Smooth muscle cell of the brain vasculature (primary cell): ENCODE measurements around the gene ACTR5.
A peak's percentile ranks its signal among the peaks of the same experiment; 100 is the strongest.

Experiments used
- DNase-seq: peaks from one replicate; pipeline ENCODE4 v3.0.0-alpha.2; 2012; ENCODE audit warnings: low read depth, low spot score

ACTR5 gene

DNA sequence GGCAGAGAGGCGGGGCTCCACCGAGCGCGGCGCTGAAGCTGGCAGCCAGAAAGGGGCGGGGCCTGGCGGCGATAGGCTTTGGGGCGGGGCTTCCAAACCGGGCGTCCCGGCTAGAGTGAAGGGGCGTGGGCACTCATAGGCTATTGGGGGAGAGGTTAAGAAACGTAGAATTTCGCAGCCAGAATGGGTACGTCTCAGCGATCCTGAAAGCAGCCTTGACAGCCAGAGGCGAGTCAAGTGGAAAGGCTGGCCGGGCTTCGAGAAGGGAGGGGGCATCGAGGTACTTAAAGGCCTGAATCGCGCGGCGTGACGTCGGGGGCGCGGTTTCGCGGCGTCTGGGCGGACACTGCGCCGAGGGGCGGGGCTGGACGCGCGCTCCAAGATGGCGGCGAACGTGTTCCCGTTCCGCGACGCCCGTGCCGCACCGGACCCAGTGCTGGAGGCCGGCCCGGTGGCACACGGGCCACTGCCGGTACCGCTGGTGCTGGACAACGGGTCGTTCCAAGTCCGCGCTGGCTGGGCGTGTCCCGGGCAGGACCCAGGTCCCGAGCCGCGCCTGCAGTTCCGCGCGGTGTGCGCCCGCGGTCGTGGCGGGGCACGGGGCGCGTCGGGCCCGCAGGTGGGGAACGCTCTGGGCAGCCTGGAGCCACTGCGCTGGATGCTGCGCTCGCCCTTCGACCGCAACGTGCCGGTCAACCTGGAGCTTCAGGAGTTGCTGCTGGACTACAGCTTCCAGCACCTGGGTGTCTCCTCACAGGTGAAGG is at the start of gene ACTR5:
Gene ACTR5, plus strand, starts transcription at position 364 of the 764 bp plus-strand sequence. Its CDS starts 19 bp downstream, at position 383.
- DNase-seq: peak; percentile 74

DNA sequence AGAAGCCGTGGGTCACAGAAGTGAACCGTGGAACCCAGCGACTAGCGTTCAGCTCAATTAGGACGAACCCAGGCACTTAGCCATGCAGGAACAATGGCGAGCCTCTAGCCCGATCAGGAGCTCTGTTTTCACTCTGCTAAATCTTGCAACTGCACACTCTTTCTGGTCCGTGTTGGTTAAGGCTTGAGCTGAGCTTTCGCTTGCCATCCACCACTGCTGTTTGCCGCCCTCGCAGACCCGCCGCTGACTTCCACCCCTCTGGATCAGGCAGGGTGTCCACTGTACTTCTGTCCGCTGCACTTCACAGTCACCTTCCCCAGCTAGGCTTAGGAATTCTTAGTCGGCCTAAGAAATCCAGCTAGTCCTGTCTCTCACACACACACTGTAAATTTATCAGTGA is 49.7 kb upstream of the ACTR5 start:
- no peak for DNase-seq

DNA sequence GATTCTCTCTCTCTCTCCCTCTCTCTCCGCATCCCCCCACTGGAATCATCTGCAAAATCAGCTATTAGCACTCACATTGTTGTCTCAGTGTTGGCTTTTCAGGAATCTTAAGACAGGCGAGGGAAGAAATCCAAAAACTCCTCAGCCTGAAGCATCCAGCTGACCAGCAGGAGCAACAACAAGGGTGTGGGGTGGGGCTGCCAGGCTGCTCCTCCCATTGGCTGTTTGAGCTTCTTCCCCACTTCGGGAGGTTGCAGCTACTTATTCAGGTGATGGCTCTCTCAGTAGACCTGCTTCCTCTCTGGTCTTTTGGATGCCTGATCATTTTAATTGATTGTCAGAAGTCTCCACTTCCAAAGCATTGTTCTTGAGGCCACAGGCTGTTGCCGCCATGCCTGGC is 48.1 kb upstream of the ACTR5 start:
- no peak for DNase-seq

DNA sequence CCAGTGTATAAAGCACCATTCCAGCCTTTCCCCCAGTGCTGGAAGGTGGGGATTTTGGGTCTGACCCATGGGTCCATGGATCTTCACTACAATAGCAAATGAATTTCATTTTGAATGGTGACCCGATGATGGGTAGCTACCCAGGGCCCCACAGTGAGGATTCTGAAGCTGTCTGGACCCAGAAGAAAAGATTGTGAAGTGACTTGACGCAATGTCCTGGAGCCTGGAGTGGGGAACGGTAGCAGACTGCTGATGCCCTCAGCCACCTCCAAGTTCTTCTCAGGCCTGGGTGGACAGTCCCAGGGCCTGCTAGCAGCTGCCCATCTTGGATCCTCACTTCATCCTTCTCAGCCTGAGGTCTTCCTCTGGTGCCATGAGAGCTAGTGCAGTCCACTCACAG is 47.3 kb upstream of the ACTR5 start:
- no peak for DNase-seq

DNA sequence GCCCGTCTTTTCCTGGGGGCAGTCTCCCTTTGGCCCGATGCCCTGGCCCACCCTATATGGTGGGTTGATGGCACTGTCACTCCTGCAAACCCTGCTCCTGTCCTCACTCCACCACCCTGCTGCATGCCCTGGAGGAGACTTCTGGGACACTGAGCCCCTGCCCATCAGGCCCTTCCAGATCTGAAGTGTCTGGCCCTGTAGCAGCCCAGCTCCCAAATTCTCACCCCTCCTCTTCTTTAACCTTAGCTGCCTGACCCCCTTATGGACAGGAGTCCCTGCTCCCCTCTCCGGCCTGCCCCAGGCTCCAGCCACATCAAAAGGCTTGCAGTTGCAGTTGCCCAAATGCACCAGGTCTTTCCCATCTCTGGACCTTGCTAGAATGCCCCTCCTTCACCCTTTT is 44.7 kb upstream of the ACTR5 start:
- DNase-seq: no peak

DNA sequence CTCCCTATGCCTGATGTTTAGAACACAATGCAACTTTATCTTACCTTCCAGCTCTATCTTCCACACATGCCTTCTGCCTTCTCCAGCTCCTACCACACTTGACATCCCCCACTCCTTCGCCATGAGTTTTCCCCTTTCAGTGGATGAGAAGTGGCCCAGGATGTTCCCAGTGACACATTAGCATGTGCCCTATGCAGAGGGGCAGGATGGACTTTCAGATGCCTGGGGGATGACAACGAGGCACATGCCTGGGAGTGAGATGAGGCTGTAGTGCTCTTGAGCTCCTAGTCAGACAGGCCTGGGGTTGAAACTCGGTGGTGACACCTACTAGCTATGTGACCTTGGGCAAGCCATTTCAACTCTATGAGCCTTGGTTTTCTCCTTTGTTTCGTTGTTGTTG is 44.1 kb upstream of the ACTR5 start:
- no peak for DNase-seq

DNA sequence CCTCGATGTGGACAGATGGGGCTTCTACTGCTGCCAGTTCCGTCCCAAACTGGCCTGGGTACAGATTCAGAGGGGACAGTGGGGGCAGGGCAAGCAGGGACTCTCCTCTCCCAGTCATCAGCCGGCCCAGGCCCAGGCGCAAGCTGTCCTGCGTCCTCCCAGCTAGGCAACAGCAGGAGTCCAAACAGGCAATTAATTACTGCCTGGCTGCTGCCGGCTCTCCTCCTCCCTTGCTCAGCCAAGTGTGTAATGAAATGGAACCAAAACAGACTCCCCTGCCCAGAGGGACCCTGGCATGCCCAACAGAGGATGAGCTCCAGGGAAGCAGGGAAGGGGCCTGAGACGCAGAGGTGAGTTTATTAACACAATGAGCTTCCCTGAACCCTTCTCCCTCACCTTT is 41.8 kb upstream of the ACTR5 start:
- DNase-seq: no peak

DNA sequence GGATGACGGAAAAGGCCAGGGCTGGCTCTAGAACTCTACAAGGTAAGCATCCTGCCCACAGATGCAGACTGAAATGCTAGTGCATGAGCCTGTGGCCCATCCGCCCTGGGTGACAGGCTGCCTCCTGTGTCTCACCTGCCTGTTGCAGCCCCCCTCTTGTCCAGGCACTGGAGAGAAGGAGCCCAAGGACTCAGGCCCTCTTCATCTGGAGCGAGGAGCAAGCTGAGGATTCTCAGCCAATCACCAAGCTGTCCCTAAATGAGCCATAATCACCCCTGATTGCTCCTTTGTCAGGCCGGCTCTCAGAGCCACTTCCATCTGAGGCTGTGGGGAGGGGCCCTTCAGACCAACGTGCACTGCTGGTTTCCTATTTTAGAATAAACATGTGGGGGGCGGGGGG is 34.0 kb upstream of the ACTR5 start:
- DNase-seq: no peak

DNA sequence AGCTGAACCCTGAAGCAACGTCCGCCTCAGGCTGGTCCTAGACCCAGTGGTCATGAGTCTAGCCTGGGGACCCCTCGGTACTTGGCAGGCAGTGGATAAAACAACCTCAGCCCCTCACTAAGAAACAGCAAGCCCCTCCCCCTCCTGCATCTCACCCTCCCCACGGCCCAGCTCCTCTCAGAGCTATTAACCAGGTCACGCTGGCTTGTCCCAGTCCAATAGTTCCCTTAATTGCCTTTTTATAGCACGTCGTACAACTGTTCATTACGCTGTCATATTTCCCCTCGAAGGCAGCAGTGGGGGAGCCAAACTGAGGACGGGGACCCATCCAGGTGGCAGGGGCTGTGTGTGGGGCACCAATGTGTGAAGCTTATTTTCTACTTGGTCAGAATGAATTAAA is 32.6 kb upstream of the ACTR5 start:
- DNase-seq: no peak

DNA sequence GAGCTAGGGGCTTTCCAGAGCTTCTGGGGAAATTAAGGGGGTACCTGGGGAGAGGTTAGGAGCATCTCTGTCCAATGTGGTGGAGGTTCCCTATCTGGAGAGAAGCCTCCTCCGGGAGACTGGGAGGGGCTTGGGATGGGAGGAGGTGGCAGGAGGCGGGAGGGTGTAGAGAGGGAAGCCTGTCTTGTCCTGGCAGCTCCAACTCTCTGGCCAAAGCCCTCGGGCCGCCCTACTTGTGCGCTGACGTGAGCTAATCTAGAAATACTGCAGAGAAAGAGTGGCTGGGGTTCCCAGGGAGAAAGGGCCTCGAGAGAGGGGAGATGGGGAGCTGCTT is 25.6 kb upstream of the ACTR5 start:
- no peak for DNase-seq

DNA sequence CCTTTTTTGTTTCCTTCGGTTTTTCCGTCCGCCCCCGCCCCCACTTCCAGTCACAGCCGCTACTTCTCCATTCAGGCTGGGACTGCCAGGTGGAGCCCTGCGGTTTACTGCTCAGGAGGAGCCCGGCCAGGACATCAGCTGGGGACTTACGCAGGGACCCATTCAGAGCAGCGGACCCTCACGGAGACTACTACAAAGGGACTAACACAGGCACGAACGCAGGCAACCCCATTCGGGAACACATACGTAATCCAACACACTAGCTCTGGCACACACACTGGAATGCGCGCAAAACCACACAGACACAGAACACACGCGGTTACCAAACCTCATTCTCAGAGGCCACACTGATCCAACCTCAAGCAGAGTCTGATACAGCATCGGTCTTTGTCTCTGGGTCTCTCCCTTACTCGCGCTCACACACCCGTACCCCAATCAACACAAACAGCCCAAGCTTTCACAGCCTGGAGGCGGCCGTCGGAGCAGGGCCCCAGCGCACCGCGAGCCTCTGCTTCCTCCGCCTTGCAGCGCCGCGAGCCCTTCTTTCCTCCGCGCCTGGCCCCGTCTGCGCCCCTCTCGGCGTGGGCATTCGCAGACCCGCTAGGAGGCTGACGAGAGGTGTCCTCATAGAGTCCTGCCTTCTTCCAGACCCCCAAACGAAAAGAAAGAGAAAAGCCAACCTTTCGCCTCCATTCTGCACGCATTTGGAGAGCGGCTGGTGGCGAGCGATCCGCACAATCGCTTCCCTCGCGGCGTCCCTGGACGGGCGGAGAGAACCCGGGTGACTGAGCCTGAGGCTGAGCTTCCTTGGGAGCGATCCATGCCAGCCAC is 25.0 kb upstream of the ACTR5 start:
- DNase-seq: no peak

DNA sequence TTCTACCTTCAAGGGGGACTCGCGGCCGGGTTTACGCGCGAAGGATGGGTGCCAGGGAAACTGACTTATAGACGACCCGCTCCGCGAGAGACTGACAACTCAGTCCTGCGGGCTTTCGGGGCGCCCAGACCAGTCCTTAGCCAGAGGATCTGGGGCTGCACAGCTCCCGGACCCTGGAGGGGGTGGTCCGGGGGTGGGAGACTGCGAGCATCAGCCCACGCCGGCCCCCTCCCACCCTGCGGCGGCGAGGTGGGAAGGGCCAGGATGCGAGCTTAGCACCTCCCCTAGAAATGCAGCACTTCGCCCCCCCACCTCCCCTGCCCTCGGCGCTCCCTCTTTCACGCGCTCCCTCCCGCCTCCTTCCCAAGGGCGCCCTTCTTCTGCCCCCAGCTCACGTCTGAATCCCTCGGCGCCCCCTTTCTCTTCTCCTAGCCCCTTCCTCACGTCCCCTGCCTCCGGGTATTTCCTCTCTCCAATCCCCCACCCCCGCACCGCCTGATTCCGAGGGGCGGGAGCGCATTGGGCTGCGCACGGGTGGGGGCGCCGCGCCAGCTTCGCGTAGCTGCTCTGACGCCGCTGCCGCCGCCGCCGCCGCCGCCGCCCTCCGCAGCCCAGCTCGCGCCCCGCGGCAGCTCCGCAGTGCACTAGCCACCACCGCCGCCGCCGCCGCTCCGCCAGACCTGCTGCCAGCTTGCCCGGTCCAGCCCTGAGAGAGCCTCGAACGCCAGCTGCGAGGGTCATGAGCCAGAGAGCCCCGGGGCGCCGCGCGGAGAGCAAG is 24.2 kb upstream of the ACTR5 start, which contains the start of gene SLC32A1:
Gene SLC32A1, plus strand, starts transcription at position 639 of the 778 bp plus-strand sequence. CDS start 239 bp downstream, outside the sequence.
- DNase-seq: no peak

DNA sequence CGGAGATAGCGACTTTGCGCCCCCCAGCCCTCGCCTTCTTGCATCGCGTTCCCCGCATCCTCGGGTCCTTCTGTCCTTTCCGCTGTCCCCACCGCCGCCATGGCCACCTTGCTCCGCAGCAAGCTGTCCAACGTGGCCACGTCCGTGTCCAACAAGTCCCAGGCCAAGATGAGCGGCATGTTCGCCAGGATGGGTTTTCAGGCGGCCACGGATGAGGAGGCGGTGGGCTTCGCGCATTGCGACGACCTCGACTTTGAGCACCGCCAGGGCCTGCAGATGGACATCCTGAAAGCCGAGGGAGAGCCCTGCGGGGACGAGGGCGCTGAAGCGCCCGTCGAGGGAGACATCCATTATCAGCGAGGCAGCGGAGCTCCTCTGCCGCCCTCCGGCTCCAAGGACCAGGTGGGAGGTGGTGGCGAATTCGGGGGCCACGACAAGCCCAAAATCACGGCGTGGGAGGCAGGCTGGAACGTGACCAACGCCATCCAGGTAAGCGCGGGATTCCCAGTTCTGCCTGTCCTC is 23.6 kb upstream of the ACTR5 start:
- no peak for DNase-seq

DNA sequence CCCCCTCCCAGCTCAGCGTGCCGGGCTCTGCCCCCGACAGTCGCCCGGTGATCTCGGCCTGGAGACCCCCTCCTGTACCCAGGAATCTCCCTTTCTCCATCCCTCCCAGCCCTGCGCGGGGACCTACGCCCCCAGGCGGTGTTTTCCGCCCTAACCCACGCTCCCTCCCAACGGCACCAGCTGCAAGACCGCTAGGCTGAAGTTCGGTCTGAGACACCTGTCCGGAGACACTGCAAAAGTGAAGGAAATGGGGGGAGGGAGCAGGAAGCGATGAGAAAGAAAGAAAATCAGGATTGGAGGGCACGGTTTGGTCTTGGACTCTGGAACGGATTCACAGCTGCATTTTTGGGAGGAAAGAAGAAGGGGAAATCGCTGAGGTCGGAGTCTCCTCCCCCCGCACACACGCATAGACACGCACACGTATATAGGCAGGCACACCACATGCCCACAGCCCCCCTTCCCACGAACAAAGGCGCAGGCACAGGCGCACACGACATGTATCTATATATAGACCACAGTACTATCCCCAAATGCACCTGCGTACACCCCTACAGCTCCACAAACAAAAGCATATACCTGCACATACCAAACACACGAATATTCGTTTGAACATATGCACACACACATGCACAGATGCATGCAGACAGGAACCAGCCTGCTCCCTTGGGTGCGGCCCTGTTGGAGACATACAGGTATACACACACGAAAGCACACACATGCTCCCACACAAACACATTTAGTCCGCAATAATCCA is 22.9 kb upstream of the ACTR5 start:
- no peak for DNase-seq

DNA sequence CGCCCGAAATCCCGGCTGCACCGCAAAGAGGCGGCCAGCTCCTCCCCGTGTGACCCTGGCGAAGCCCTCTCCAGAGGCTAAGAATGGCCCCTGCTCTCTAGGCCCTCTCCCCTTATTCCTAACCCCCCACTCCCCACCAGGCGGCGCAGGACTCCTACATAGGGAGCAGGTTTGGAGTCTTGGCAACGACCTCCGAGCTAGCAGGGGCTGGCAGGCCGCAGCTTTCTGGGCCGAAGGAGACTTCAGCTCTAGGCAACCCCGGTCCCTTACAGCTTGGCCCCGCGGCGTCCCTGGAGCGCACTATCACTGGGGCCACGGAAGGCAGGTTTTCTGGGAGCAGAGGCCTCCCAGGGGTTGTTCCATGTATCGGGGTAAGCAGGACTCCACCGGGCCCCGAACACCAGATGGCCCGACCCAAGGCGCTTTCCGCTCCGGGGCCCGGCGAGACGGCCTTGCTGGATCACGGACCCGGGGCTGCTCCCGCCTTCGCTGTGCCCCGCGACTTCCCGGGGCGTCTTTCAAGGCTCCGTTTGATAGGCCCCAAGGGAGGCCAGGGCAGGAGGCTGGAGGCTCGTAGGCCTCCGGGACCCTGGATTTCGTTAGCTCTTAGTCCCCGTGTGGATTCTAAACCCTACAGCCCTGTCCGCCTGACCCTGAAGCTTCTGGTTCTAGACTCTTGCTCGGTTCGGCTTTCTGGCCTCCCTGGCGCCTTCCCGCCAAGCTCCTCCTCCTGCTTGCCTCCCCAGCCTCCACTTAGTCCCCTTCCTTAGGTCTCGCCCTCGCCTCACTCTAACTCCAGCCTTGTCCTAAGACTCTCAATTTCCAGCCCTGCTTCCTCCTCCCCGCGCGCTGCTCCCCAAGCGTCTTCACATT is 22.1 kb upstream of the ACTR5 start:
- DNase-seq: no peak

DNA sequence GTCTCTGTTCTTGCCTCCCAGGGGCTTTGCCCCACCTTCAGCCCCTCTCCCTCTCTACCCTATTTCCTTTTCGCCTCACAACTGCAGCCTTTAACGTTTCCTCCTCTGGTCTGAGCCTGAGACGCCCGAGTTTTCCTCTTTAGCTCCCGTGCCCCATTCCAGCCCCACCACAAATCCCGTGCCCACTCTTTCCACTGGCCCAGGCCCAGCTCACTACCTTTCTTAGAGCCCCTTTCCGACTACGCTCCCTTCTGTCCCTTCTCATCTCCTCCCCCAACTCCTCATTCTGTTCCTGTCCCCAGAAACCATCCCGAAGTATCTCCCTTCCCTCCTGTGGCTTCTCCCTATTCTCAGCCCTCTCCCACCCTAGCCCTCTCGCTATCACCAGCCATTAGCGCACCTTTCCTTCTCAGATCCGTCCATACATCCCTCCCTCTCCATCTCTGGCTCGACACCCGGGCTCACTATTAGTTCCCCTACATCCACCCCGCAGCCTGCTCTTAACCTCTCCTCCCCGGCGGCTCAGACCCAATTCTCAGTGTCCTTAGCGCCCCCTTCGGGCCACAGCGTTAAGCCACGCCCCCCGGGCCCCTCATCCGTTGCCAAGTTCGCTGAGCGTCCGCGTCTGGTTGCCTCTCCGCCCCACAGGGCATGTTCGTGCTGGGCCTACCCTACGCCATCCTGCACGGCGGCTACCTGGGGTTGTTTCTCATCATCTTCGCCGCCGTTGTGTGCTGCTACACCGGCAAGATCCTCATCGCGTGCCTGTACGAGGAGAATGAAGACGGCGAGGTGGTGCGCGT is 21.3 kb upstream of the ACTR5 start:
- no peak for DNase-seq

DNA sequence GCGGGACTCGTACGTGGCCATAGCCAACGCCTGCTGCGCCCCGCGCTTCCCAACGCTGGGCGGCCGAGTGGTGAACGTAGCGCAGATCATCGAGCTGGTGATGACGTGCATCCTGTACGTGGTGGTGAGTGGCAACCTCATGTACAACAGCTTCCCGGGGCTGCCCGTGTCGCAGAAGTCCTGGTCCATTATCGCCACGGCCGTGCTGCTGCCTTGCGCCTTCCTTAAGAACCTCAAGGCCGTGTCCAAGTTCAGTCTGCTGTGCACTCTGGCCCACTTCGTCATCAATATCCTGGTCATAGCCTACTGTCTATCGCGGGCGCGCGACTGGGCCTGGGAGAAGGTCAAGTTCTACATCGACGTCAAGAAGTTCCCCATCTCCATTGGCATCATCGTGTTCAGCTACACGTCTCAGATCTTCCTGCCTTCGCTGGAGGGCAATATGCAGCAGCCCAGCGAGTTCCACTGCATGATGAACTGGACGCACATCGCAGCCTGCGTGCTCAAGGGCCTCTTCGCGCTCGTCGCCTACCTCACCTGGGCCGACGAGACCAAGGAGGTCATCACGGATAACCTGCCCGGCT is 20.6 kb upstream of the ACTR5 start:
- no peak for DNase-seq

DNA sequence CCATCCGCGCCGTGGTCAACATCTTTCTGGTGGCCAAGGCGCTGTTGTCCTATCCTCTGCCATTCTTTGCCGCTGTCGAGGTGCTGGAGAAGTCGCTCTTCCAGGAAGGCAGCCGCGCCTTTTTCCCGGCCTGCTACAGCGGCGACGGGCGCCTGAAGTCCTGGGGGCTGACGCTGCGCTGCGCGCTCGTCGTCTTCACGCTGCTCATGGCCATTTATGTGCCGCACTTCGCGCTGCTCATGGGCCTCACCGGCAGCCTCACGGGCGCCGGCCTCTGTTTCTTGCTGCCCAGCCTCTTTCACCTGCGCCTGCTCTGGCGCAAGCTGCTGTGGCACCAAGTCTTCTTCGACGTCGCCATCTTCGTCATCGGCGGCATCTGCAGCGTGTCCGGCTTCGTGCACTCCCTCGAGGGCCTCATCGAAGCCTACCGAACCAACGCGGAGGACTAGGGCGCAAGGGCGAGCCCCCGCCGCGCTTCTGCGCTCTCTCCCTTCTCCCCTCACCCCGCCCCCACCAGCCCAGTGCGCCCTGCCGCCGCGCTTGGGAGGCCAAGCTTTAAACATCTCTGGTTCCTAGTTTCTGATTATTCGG is 20.0 kb upstream of the ACTR5 start:
- no peak for DNase-seq
